ENCODE measurements around the gene ACOX2. TPM values are rescaled to one million over a fixed set of nuclear protein-coding genes. Genes with fewer than 3 reads are reported as not detected.

The ACOX2 gene
- total and polyA plus RNA-seq, 2 of the 13 experiments (the other 11 are each of a cell fraction or from before 2014, with no cell fraction given): 42.6 to 98.5 TPM

DNA sequence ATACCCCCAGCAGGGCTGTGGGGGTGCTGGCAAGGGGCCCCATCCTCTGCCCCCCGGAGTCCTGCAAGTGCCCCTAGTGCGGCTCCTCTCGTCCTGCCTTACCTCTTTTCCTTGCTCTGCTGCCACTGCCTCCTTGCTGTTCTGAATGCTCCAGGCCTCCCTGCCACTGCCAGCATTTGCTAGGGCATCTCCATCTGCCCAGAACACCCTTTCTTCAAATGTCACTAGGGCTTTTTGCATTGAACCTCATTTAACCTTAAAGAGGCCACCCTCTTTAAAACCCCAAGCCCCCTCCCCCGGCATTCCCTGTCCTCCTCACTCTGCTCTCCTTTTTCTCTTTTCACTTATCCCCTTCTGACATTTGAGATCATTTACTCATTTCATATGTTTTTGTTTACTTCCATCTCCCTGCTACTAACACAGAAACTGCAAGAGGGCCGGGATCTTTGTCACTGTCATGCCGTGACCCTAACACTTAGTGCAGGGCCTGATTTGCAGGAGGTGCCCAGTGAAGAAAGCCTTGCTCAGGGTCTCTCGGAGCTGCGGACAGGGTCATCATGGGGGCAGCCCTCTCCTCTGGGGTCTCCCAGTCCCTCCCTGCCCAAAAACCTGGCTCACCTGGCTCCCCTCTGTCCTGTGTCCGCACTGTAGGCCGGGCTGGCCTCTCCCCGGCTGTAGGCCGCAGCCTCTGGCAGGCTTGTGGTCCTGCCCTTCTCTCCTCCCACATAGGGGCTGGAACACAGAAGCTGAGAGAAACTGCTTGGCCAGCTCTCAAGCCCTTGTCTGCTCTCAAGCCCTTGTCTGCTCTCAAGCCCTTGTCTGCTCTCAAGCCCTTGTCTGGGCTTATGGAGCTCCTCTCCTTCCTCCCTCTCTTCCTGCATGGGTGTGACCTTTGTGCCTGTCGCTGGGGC is at the start of gene ACOX2 (continued):
- TF ChIP-seq, protein P1, sequence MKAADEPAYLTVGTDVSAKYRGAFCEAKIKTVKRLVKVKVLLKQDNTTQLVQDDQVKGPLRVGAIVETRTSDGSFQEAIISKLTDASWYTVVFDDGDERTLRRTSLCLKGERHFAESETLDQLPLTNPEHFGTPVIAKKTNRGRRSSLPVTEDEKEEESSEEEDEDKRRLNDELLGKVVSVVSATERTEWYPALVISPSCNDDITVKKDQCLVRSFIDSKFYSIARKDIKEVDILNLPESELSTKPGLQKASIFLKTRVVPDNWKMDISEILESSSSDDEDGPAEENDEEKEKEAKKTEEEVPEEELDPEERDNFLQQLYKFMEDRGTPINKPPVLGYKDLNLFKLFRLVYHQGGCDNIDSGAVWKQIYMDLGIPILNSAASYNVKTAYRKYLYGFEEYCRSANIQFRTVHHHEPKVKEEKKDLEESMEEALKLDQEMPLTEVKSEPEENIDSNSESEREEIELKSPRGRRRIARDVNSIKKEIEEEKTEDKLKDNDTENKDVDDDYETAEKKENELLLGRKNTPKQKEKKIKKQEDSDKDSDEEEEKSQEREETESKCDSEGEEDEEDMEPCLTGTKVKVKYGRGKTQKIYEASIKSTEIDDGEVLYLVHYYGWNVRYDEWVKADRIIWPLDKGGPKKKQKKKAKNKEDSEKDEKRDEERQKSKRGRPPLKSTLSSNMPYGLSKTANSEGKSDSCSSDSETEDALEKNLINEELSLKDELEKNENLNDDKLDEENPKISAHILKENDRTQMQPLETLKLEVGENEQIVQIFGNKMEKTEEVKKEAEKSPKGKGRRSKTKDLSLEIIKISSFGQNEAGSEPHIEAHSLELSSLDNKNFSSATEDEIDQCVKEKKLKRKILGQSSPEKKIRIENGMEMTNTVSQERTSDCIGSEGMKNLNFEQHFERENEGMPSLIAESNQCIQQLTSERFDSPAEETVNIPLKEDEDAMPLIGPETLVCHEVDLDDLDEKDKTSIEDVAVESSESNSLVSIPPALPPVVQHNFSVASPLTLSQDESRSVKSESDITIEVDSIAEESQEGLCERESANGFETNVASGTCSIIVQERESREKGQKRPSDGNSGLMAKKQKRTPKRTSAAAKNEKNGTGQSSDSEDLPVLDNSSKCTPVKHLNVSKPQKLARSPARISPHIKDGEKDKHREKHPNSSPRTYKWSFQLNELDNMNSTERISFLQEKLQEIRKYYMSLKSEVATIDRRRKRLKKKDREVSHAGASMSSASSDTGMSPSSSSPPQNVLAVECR (CRISPR knock-in tag; IDR thresholded peaks at IDR 0.05; ENCODE audit: borderline replicate concordance): peak; percentile 31; the same call in 1 of the 2 replicates
- TF ChIP-seq HOXD1 (CRISPR knock-in tag; IDR thresholded peaks at IDR 0.05) (no peak), EED (CRISPR knock-in tag; IDR thresholded peaks at IDR 0.05) (no peak), WIZ (CRISPR knock-in tag; IDR thresholded peaks at IDR 0.05) (no peak), THYN1 (CRISPR knock-in tag; IDR thresholded peaks at IDR 0.05; ENCODE audit: borderline replicate concordance, low read depth) (no peak), ZNF354B (CRISPR knock-in tag; IDR thresholded peaks at IDR 0.05) (no peak), IRX3 (CRISPR knock-in tag; IDR thresholded peaks at IDR 0.05; ENCODE audit: borderline replicate concordance, low read depth) (no peak), ETV5 (CRISPR knock-in tag; IDR thresholded peaks at IDR 0.05; ENCODE audit: borderline replicate concordance) (no peak), ZNF274 (CRISPR knock-in tag; IDR thresholded peaks at IDR 0.05) (peak; percentile 74; the same call in 1 of the 2 replicates), ZNF260 (CRISPR knock-in tag; IDR thresholded peaks at IDR 0.05; ENCODE audit: borderline replicate concordance, low read depth) (no peak), ZNF607 (CRISPR knock-in tag; IDR thresholded peaks at IDR 0.05; ENCODE audit: borderline replicate concordance) (0 out of 2 replicates have a peak, but pooled peaks have one; percentile 47), KLF15 (CRISPR knock-in tag; IDR thresholded peaks at IDR 0.05; ENCODE audit: borderline replicate concordance) (no peak)
- TF ChIP-seq, protein P2, sequence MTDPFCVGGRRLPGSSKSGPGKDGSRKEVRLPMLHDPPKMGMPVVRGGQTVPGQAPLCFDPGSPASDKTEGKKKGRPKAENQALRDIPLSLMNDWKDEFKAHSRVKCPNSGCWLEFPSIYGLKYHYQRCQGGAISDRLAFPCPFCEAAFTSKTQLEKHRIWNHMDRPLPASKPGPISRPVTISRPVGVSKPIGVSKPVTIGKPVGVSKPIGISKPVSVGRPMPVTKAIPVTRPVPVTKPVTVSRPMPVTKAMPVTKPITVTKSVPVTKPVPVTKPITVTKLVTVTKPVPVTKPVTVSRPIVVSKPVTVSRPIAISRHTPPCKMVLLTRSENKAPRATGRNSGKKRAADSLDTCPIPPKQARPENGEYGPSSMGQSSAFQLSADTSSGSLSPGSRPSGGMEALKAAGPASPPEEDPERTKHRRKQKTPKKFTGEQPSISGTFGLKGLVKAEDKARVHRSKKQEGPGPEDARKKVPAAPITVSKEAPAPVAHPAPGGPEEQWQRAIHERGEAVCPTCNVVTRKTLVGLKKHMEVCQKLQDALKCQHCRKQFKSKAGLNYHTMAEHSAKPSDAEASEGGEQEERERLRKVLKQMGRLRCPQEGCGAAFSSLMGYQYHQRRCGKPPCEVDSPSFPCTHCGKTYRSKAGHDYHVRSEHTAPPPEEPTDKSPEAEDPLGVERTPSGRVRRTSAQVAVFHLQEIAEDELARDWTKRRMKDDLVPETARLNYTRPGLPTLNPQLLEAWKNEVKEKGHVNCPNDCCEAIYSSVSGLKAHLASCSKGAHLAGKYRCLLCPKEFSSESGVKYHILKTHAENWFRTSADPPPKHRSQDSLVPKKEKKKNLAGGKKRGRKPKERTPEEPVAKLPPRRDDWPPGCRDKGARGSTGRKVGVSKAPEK (CRISPR knock-in tag; IDR thresholded peaks at IDR 0.05; ENCODE audit: borderline replicate concordance): no peak; the same call in 1 of the 2 replicates
- TF ChIP-seq, protein P3, sequence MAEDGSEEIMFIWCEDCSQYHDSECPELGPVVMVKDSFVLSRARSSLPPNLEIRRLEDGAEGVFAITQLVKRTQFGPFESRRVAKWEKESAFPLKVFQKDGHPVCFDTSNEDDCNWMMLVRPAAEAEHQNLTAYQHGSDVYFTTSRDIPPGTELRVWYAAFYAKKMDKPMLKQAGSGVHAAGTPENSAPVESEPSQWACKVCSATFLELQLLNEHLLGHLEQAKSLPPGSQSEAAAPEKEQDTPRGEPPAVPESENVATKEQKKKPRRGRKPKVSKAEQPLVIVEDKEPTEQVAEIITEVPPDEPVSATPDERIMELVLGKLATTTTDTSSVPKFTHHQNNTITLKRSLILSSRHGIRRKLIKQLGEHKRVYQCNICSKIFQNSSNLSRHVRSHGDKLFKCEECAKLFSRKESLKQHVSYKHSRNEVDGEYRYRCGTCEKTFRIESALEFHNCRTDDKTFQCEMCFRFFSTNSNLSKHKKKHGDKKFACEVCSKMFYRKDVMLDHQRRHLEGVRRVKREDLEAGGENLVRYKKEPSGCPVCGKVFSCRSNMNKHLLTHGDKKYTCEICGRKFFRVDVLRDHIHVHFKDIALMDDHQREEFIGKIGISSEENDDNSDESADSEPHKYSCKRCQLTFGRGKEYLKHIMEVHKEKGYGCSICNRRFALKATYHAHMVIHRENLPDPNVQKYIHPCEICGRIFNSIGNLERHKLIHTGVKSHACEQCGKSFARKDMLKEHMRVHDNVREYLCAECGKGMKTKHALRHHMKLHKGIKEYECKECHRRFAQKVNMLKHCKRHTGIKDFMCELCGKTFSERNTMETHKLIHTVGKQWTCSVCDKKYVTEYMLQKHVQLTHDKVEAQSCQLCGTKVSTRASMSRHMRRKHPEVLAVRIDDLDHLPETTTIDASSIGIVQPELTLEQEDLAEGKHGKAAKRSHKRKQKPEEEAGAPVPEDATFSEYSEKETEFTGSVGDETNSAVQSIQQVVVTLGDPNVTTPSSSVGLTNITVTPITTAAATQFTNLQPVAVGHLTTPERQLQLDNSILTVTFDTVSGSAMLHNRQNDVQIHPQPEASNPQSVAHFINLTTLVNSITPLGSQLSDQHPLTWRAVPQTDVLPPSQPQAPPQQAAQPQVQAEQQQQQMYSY (CRISPR knock-in tag; IDR thresholded peaks at IDR 0.05): no peak
- TF ChIP-seq, protein P4, sequence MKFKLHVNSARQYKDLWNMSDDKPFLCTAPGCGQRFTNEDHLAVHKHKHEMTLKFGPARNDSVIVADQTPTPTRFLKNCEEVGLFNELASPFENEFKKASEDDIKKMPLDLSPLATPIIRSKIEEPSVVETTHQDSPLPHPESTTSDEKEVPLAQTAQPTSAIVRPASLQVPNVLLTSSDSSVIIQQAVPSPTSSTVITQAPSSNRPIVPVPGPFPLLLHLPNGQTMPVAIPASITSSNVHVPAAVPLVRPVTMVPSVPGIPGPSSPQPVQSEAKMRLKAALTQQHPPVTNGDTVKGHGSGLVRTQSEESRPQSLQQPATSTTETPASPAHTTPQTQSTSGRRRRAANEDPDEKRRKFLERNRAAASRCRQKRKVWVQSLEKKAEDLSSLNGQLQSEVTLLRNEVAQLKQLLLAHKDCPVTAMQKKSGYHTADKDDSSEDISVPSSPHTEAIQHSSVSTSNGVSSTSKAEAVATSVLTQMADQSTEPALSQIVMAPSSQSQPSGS (CRISPR knock-in tag; IDR thresholded peaks at IDR 0.05): no peak
